Trophoblast cell (in vitro differentiated cells and primary cell): ENCODE results near the gene FASN.

Source experiments
- DNase-seq, 2 donors: peaks; one replicate each; pipeline ENCODE4 v3.0.0-alpha.2; 2016
- H2AFZ ChIP-seq: 2 replicates; pipeline ENCODE4 v1.6.1; 2013; ENCODE audit warnings: low read length, moderate library complexity, mild to moderate bottlenecking; ENCODE audit not compliant: insufficient read depth, poor library complexity
- H2AK5ac ChIP-seq: 2 replicates; pipeline ENCODE4 v1.6.1; 2013; ENCODE audit warnings: mild to moderate bottlenecking, low read length
- H2BK120ac ChIP-seq: 2 replicates; pipeline ENCODE4 v1.6.1; 2013; ENCODE audit warnings: low read length, mild to moderate bottlenecking, moderate library complexity; ENCODE audit not compliant: insufficient read depth, poor library complexity
- H2BK12ac ChIP-seq: 2 replicates; pipeline ENCODE4 v1.6.1; 2013; ENCODE audit warnings: mild to moderate bottlenecking, low read length, moderate library complexity
- H2BK5ac ChIP-seq: 2 replicates; pipeline ENCODE4 v1.6.1; 2013; ENCODE audit warnings: low read length, low read depth, moderate library complexity, mild to moderate bottlenecking; ENCODE audit not compliant: poor library complexity
- H3K14ac ChIP-seq: 2 replicates; pipeline ENCODE4 v1.6.1; 2013; ENCODE audit warnings: mild to moderate bottlenecking, low read length
- H3K18ac ChIP-seq: 2 replicates; pipeline ENCODE4 v1.6.1; 2013; ENCODE audit warnings: mild to moderate bottlenecking, low read length
- H3K23ac ChIP-seq: 2 replicates; pipeline ENCODE4 v1.6.1; 2013; ENCODE audit warnings: low read length
- H3K27ac ChIP-seq: 2 replicates; pipeline ENCODE4 v1.5.1; 2013; ENCODE audit warnings: low read depth, mild to moderate bottlenecking, inconsistent platforms, low read length, moderate library complexity
- H3K27me3 ChIP-seq: 2 replicates; pipeline ENCODE4 v1.6.1; 2013; ENCODE audit warnings: inconsistent platforms, mild to moderate bottlenecking, low read length, moderate library complexity; ENCODE audit not compliant: insufficient read depth
- H3K36me3 ChIP-seq, 2 experiments: 1 replicate in 1 of 2; 2 replicates in 1 of 2; pipeline ENCODE4 v1.6.1; 2013; ENCODE audit warnings: low read length in 2 of 2, mild to moderate bottlenecking in 2 of 2, moderate library complexity in 1 of 2; ENCODE audit not compliant: insufficient read depth in 2 of 2, control insufficient read depth in 1 of 2
- H3K4ac ChIP-seq: 2 replicates; pipeline ENCODE4 v1.6.1; 2013; ENCODE audit warnings: low read depth, mild to moderate bottlenecking, low read length, moderate library complexity
- H3K4me1 ChIP-seq, 2 experiments: 1 replicate in 1 of 2; 2 replicates in 1 of 2; pipeline ENCODE4 v1.6.1; 2013; ENCODE audit warnings: low read length in 2 of 2, mild to moderate bottlenecking in 2 of 2, moderate library complexity in 1 of 2; ENCODE audit not compliant: insufficient read depth in 2 of 2, control insufficient read depth in 1 of 2
- H3K4me2 ChIP-seq: 2 replicates; pipeline ENCODE4 v1.6.1; 2013; ENCODE audit warnings: inconsistent platforms, mild to moderate bottlenecking, low read length, moderate library complexity
- H3K4me3 ChIP-seq: 2 replicates; pipeline ENCODE4 v1.5.1; 2013; ENCODE audit warnings: mild to moderate bottlenecking, low read depth, low read length, inconsistent platforms
- H3K79me1 ChIP-seq: one replicate; pipeline ENCODE4 v1.6.1; 2013; ENCODE audit warnings: low read length
- H3K79me2 ChIP-seq: 2 replicates; pipeline ENCODE4 v1.6.1; 2013; ENCODE audit warnings: low read length, mild to moderate bottlenecking; ENCODE audit not compliant: control insufficient read depth, insufficient read depth, poor library complexity
- H3K9ac ChIP-seq: 2 replicates; pipeline ENCODE4 v1.6.1; 2013; ENCODE audit warnings: mild to moderate bottlenecking, low read length
- H3K9me3 ChIP-seq: 2 replicates; pipeline ENCODE4 v1.6.1; 2013; ENCODE audit warnings: low read depth, mild to moderate bottlenecking, control low read depth, inconsistent platforms, low read length; ENCODE audit not compliant: insufficient read depth
- H4K12ac ChIP-seq: 2 replicates; pipeline ENCODE4 v1.6.1; 2013; ENCODE audit warnings: low read depth, mild to moderate bottlenecking, low read length, moderate library complexity
- H4K8ac ChIP-seq: 2 replicates; pipeline ENCODE4 v1.6.1; 2013; ENCODE audit warnings: low read depth, mild to moderate bottlenecking, low read length, moderate library complexity
- H4K91ac ChIP-seq: one replicate; pipeline ENCODE4 v1.6.1; 2013; ENCODE audit warnings: low read depth, mild to moderate bottlenecking, low read length, moderate library complexity
- WGBS: extraction: QIAGEN DNeasy Blood & Tissue Kit; methylation state at CpG from one replicate; pipeline ENCODE4 v1.1.7; 2013; ENCODE audit warnings: missing lambda C conversion rate; ENCODE audit not compliant: insufficient read length, insufficient coverage; ENCODE audit errors: extremely low coverage; 5-methylcytosine and 5-hydroxymethylcytosine counted together

Gene FASN

DNA sequence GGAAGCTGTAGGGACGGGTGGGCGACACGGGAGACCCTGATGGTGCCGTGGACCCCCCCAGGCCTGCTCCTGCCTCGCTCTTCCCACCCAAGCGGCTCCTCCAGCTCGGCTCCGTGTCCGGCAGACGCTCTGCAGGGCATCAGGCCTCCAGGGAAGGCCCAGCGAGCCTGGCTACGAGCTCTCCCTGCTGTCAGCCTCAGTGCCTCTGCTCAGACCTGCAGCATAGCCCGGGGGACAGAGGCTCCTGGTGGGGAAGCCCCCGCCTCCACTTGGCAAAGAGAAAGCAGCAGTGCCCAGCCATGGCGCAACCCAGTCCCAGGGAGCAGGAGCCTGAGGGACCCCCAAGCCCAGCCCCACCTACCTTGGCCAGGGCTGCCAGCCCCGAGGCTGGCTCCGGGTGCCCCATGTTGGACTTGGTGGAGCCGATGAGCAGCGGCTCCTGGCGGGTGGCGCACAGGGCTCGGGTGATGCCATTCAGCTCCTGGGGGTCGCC is 5.9 kb downstream of the FASN start:
- no peak for DNase-seq
- Histone ChIP-seq H3K27ac (no peak overlapping the region), H3K4ac (no peak overlapping the region)

DNA sequence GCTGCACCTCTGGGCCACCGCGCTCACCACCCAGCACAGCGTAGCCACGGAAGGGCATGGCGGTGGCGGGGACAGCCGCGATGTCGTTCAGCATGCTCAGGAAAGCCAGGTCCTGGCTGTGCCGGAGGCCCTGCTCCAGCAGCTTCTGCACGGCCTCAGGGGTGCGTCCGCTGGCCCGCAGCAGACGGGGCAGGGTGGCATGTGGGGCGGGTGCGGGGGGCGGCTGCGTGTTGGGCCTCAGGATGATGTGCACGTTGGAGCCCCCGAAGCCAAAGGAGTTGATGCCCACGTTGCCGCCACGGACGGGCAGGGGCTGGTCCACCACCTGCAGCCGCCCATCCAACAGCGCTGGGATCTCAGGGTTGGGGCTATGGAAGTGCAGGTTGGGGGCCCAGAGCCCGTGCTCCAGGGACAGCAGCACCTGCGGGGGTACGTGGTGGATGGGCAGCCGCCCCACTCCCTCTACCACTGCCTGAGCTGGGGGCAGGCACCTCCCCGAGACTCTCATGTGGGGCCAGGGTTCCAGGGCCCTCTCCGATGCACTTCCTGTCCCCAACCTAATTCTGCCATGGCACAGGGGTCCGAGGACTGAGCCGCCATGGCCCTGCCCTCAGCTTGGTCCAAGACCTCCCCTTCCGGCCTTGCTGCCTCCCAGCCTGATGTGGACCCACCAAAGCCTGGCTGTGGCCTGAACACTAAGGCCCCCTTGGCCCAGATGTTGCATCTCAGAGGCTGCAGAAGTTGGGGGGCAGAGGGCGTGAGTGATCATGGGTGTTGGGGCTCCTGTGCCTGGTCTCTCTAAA is 6.6 kb downstream of the FASN start:
- H2BK120ac ChIP-seq: no peak overlapping the region

More for the DNA sequence above, 5.9 kb downstream of the FASN start:
- H2AFZ ChIP-seq: no peak overlapping the region
- peaks cover 16% of the 10 kb centered on the region for H3K79me2 ChIP-seq
- H2BK5ac ChIP-seq: no peak overlapping the region
- H4K8ac ChIP-seq: no peak overlapping the region
- WGBS: no CpG with 5 or more reads among the region's 23 CpGs
- H4K91ac ChIP-seq: no peak overlapping the region
- no peak overlapping the region for H3K4me2 ChIP-seq
- no peak overlapping the region for H2BK12ac ChIP-seq
- H3K23ac ChIP-seq: no peak overlapping the region
- no peak overlapping the region for H2AK5ac ChIP-seq
- H3K36me3 ChIP-seq: peaks cover 89% of the 10 kb centered on the region in 2 experiments
- peaks cover 7% of the 10 kb centered on the region for H3K9me3 ChIP-seq
- H3K4me1 ChIP-seq: peaks cover 15 to 17% of the 10 kb centered on the region in 2 experiments
- H2BK120ac ChIP-seq: no peak overlapping the region
- H4K12ac ChIP-seq: no peak overlapping the region
- H3K18ac ChIP-seq: no peak overlapping the region
- no peaks in the 10 kb centered on the region for H3K27me3 ChIP-seq
- peaks cover 5% of the 10 kb centered on the region for H3K79me1 ChIP-seq
- H3K4me3 ChIP-seq: no peak overlapping the region
- no peak overlapping the region for H3K14ac ChIP-seq
- no peak overlapping the region for H3K9ac ChIP-seq

GRCh38 chr17:82090549-82091263 is 7.3 kb downstream of the FASN start:
- H3K79me2 ChIP-seq: peaks cover 3% of the 10 kb centered on the region
- peaks cover 11% of the 10 kb centered on the region for H3K9me3 ChIP-seq
- H3K27me3 ChIP-seq: no peaks in the 10 kb centered on the region
- H3K23ac ChIP-seq: no peak overlapping the region
- peaks cover under 1 to 3% of the 10 kb centered on the region in 2 experiments for H3K4me1 ChIP-seq
- H3K18ac ChIP-seq: peak overlapping the region; percentile 15
- no peak overlapping the region for H4K12ac ChIP-seq
- no peak overlapping the region for H3K4ac ChIP-seq
- WGBS: no CpG with 5 or more reads among the region's 29 CpGs
- H2BK12ac ChIP-seq: no peak overlapping the region
- no peak overlapping the region for H4K91ac ChIP-seq
- no peak overlapping the region for H2BK5ac ChIP-seq
- no peak overlapping the region for H2AK5ac ChIP-seq
- H4K8ac ChIP-seq: no peak overlapping the region
- no peak overlapping the region for H3K4me3 ChIP-seq
- no peak overlapping the region for H2BK120ac ChIP-seq
- no peak overlapping the region for H3K4me2 ChIP-seq
- H3K9ac ChIP-seq: no peak overlapping the region
- no peaks in the 10 kb centered on the region for H3K79me1 ChIP-seq
- no peak overlapping the region for H3K14ac ChIP-seq
- no peak overlapping the region for H2AFZ ChIP-seq
- H3K27ac ChIP-seq: no peak overlapping the region
- no peak for DNase-seq
- H3K36me3 ChIP-seq: peaks cover 95% of the 10 kb centered on the region in 2 experiments

More for the DNA sequence above, 6.6 kb downstream of the FASN start:
- no peak overlapping the region for H3K9ac ChIP-seq
- WGBS: no CpG with 5 or more reads among the region's 37 CpGs
- H3K14ac ChIP-seq: no peak overlapping the region
- no peak for DNase-seq
- no peak overlapping the region for H3K27ac ChIP-seq
- H3K9me3 ChIP-seq: peaks cover 7% of the 10 kb centered on the region
- H4K91ac ChIP-seq: no peak overlapping the region
- H3K4me1 ChIP-seq: peaks cover 8 to 10% of the 10 kb centered on the region in 2 experiments
- no peak overlapping the region for H2AFZ ChIP-seq
- peaks cover 95% of the 10 kb centered on the region in 2 experiments for H3K36me3 ChIP-seq
- no peak overlapping the region for H3K4me2 ChIP-seq
- H3K27me3 ChIP-seq: no peaks in the 10 kb centered on the region
- no peak overlapping the region for H2BK5ac ChIP-seq
- no peak overlapping the region for H4K12ac ChIP-seq
- no peak overlapping the region for H3K18ac ChIP-seq
- no peaks in the 10 kb centered on the region for H3K79me1 ChIP-seq
- no peak overlapping the region for H3K4ac ChIP-seq
- no peak overlapping the region for H4K8ac ChIP-seq
- no peak overlapping the region for H3K23ac ChIP-seq
- peaks cover 9% of the 10 kb centered on the region for H3K79me2 ChIP-seq
- H3K4me3 ChIP-seq: no peak overlapping the region
- H2BK12ac ChIP-seq: no peak overlapping the region
- H2AK5ac ChIP-seq: no peak overlapping the region

GRCh38 chr17:82089723-82090548 is 8.1 kb downstream of the FASN start:
- Histone ChIP-seq H4K91ac (no peak overlapping the region), H3K14ac (no peak overlapping the region), H4K8ac (no peak overlapping the region), H2BK5ac (no peak overlapping the region), H3K9me3 (peaks cover 11% of the 10 kb centered on the region), H3K4me3 (no peak overlapping the region), H3K4ac (no peak overlapping the region), H3K18ac (no peak overlapping the region), H3K36me3 (peaks cover 95% of the 10 kb centered on the region in 2 experiments), H3K9ac (no peak overlapping the region), H2AK5ac (no peak overlapping the region), H3K4me2 (no peak overlapping the region), H2BK120ac (no peak overlapping the region), H3K23ac (no peak overlapping the region), H3K79me2 (peaks cover 2% of the 10 kb centered on the region), H3K4me1 (no peaks in the 10 kb centered on the region), H2BK12ac (no peak overlapping the region), H2AFZ (no peak overlapping the region), H3K27ac (no peak overlapping the region), H4K12ac (no peak overlapping the region), H3K79me1 (no peaks in the 10 kb centered on the region), H3K27me3 (no peaks in the 10 kb centered on the region)
- DNase-seq: no peak
- no CpG with 5 or more reads among the region's 29 CpGs for WGBS
